Natural killer cell (primary cell): ENCODE measurements around the gene NOXA1. TPM values are rescaled to one million over a fixed set of nuclear protein-coding genes. Genes with fewer than 3 reads are reported as not detected.

Source experiments
- ATAC-seq, 3 donors: fragments of 150-1000 bp in 2 of 3; fragments of 200-7000 bp in 1 of 3; cut with Tn5 transposase; 1 replicate in 1 of 3; 2 replicates in 2 of 3; pipeline ENCODE4 v1.10.0; 2021; ENCODE audit warnings: mild to moderate bottlenecking in 2 of 3, moderate library complexity in 2 of 3
- DNase-seq, 2 donors: peaks; one replicate each; pipeline versions ENCODE4 v3.0.0 to v3.0.0-alpha.2; 2013 to 2021; ENCODE audit warnings: mixed read lengths in 1 of 2
- H3K27ac ChIP-seq: one replicate; pipeline ENCODE4 v1.5.1; 2013; ENCODE audit warnings: mild to moderate bottlenecking, low read length
- H3K27me3 ChIP-seq: one replicate; pipeline ENCODE4 v1.6.1; 2013; ENCODE audit warnings: low read length; ENCODE audit not compliant: control insufficient read depth, insufficient read depth
- H3K36me3 ChIP-seq: one replicate; pipeline ENCODE4 v1.6.1; 2013; ENCODE audit warnings: low read length; ENCODE audit not compliant: control insufficient read depth, insufficient read depth
- H3K4me1 ChIP-seq: one replicate; pipeline ENCODE4 v1.6.1; 2013; ENCODE audit warnings: low read length; ENCODE audit not compliant: control insufficient read depth, insufficient read depth
- H3K4me3 ChIP-seq: one replicate; pipeline ENCODE4 v1.5.1; 2013; ENCODE audit warnings: low read length
- H3K9me3 ChIP-seq: one replicate; pipeline ENCODE4 v1.6.1; 2013; ENCODE audit warnings: low read length; ENCODE audit not compliant: control insufficient read depth, insufficient read depth
- H3K27ac Mint-ChIP-seq, 2 donors: one replicate each; pipeline ENCODE4 v1.8.0; 2022; ENCODE audit warnings: mild to moderate bottlenecking in 2 of 2, mixed read lengths in 2 of 2, moderate library complexity in 1 of 2
- H3K27me3 Mint-ChIP-seq, 2 donors: one replicate each; pipeline ENCODE4 v1.8.0; 2022; ENCODE audit warnings: low read depth in 2 of 2, mixed read lengths in 2 of 2
- H3K36me3 Mint-ChIP-seq: one replicate; pipeline ENCODE4 v1.8.0; 2022; ENCODE audit warnings: mixed read lengths
- H3K4me1 Mint-ChIP-seq, 2 donors: one replicate each; pipeline ENCODE4 v1.8.0; 2022; ENCODE audit warnings: mixed read lengths in 2 of 2
- H3K4me3 Mint-ChIP-seq: one replicate; pipeline ENCODE4 v1.8.0; 2022; ENCODE audit warnings: mild to moderate bottlenecking, moderate library complexity, mixed read lengths
- H3K9me3 Mint-ChIP-seq, 2 donors: one replicate each; pipeline ENCODE4 v1.8.0; 2022; ENCODE audit warnings: mixed read lengths in 2 of 2
- WGBS: methylation state at CpG from one replicate; pipeline ENCODE4 v1.1.7; 2013; ENCODE audit warnings: missing lambda C conversion rate; ENCODE audit not compliant: insufficient coverage; 5-methylcytosine and 5-hydroxymethylcytosine counted together
- intact Hi-C: fragments of 100-400 bp; cut with micrococcal nuclease; formaldehyde crosslinking; loops from one replicate; pipeline ENCODE4 v1.14.2; 2022
- total RNA-seq, 4 donors: library from RNA; stranded (reverse); fragments of 120-200 nt in 1 of 4; gene quantifications; one replicate each; pipeline versions ENCODE4 v1.2.3 to v1.2.4, GENCODE V29; 2013 to 2022
- TF ChIP-seq, protein P1 (sequence below): fragments of 200-600 bp; IDR thresholded peaks from one replicate; pipeline ENCODE4 v1.8.0; 2022; ENCODE audit warnings: antibody characterized with exemption

The NOXA1 gene
- total RNA-seq, 3 donors from 2014 or later (not counting 1 experiment from before 2014, with no cell fraction given): 4.7 to 10.0 (median 7.7) TPM

DNA sequence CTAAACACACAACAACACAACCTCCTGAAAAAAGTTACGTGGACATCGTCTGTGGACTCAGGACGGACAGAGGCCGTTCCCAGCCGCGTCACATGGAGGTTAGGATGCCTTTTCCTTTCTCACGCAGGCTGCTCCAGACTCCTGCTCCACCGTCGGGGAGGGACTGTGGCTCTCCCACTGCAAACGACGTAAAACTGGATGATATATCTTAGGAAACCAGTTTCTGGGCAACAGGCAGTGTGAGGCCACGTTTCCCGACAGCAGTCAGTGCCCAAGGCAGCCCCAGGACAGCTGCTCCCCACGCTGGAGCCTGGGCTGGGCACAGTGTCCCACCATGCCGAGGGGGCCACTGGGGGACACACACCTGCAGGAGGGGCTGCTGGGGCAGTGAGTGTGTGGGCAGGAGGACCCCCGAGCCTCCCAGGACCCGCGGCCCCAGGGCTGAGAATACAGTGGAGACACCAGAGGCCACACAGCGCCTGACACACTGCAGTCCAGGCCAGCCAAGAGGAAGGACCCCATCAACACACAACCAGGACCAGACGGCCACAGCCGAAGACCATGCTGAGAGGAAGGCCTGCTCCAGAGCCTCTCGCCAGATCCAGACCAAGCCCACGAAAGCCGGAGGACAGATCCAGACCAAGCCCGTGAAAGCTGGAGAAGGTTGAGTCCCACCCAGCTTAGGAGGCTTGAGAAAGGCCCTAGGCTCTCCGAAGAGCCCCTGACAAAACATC lies 26.4 kb upstream of the NOXA1 start:
- H3K27me3 Mint-ChIP-seq: no peaks in the 10 kb centered on the region
- no peaks in the 10 kb centered on the region for H3K36me3 Mint-ChIP-seq
- no peak overlapping the region for H3K27ac Mint-ChIP-seq
- WGBS: 92% methylated on average over 26 of the region's 26 CpGs
- DNase-seq (no peak), ATAC-seq (no peak)
- no peaks in the 10 kb centered on the region for H3K9me3 Mint-ChIP-seq
- TF ChIP-seq, protein P1, sequence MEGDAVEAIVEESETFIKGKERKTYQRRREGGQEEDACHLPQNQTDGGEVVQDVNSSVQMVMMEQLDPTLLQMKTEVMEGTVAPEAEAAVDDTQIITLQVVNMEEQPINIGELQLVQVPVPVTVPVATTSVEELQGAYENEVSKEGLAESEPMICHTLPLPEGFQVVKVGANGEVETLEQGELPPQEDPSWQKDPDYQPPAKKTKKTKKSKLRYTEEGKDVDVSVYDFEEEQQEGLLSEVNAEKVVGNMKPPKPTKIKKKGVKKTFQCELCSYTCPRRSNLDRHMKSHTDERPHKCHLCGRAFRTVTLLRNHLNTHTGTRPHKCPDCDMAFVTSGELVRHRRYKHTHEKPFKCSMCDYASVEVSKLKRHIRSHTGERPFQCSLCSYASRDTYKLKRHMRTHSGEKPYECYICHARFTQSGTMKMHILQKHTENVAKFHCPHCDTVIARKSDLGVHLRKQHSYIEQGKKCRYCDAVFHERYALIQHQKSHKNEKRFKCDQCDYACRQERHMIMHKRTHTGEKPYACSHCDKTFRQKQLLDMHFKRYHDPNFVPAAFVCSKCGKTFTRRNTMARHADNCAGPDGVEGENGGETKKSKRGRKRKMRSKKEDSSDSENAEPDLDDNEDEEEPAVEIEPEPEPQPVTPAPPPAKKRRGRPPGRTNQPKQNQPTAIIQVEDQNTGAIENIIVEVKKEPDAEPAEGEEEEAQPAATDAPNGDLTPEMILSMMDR: no peak
- peaks cover 5 to 12% of the 10 kb centered on the region in 2 donors for H3K4me1 Mint-ChIP-seq
- no peak overlapping the region for H3K4me3 ChIP-seq
- H3K27me3 ChIP-seq: no peaks in the 10 kb centered on the region
- H3K9me3 ChIP-seq: no peaks in the 10 kb centered on the region
- no peak overlapping the region for H3K4me3 Mint-ChIP-seq
- intact Hi-C loops: no loop called here
- H3K4me1 ChIP-seq: peaks cover 3% of the 10 kb centered on the region
- H3K36me3 ChIP-seq: no peaks in the 10 kb centered on the region
- H3K27ac ChIP-seq: no peak overlapping the region

DNA sequence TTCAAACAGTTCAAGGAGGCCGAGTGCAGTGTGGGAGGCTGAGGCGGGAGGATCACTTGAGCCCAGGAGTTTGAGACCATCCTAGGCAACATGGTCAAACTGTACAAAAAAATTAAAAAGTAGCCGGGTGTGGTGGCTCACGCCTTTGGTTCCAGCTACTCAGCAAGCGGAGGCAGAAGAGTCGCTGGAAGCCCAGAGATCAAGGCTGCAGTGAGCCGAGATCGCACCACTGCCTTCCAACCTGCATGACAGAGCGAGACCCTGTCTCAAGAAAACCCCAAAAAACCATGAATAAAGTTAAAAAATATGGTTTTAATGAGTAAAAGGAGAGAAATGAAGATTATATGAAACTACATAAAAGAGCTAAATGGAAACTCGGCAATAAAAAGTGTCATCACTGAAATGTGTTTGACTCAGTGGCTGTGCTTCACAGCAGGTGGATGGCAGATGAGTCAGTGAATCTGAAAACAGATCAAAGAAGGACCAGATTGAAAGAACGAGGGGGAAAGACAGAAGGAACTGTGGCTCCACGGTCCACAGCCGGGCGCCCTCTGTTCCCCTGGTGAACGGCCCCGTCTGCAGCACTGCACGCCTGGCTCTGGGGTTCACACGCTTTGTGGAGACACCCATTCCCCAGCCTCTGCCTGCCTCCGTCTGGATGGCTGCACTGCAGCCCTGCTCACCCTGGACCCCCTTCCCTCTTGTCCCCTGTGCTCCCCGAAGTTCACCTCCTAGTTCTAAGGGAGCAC lies 25.3 kb upstream of the NOXA1 start:
- intact Hi-C loops: no loop called here
- no peaks in the 10 kb centered on the region for H3K27me3 Mint-ChIP-seq

DNA sequence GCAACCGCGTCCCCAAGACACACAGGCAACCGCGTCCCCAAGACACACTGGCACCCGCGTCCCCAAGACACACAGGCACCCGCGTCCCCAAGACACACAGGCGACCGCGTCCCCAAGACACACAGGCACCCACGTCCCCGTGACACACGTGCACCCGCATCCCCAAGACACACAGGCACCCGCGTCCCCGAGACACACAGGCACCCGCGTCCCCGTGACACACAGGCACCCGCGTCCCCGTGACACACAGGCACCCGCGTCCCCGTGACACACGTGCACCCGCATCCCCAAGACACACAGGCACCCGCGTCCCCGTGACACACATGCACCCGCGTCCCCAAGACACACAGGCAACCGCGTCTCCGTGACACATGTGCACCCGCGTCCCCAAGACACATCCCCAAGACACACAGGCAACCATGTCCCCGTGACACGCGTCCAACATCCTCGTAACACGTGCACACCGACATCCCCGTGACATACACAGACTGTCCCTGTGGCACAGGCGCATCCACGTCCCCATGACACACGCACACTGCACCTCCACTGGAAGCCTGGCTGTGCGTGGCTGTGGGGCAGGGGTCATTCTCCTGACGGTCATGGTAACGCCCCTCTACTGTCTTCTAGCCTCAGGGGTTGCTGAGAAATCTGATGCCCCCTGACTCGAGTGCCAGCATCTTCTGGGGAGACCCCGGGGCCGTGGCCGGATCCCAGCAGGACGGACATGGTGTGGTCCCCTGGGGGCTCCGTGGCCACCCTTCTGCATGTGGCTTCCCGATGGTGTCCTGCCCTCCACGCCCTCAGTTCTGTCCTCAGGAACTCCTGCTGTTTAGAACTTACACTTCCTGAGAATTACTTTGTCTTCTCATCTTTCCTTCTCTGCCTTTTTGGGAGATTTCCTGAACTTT lies 24.4 kb upstream of the NOXA1 start:
- Mint-ChIP-seq H3K36me3 (no peaks in the 10 kb centered on the region), H3K27ac (no peak overlapping the region), H3K4me1 (peaks cover 5 to 11% of the 10 kb centered on the region in 2 donors), H3K27me3 (no peaks in the 10 kb centered on the region), H3K4me3 (no peak overlapping the region), H3K9me3 (no peaks in the 10 kb centered on the region)
- no peaks in the 10 kb centered on the region for H3K27me3 ChIP-seq
- intact Hi-C loops: no loop called here
- H3K27ac ChIP-seq: no peak overlapping the region
- 96% methylated on average over 60 of the region's 60 CpGs for WGBS
- no peaks in the 10 kb centered on the region for H3K36me3 ChIP-seq
- DNase-seq (no peak), ATAC-seq (no peak)
- H3K4me1 ChIP-seq: peaks cover 3% of the 10 kb centered on the region
- no peaks in the 10 kb centered on the region for H3K9me3 ChIP-seq
- H3K4me3 ChIP-seq: no peak overlapping the region
- TF ChIP-seq, protein P1: no peak

More for the DNA sequence above, 25.3 kb upstream of the NOXA1 start:
- H3K4me3 Mint-ChIP-seq: no peak overlapping the region
- H3K27ac ChIP-seq: no peak overlapping the region
- TF ChIP-seq, protein P1: no peak
- no peaks in the 10 kb centered on the region for H3K36me3 Mint-ChIP-seq
- H3K27me3 ChIP-seq: no peaks in the 10 kb centered on the region
- H3K36me3 ChIP-seq: no peaks in the 10 kb centered on the region
- H3K4me1 Mint-ChIP-seq: peaks cover 11 to 12% of the 10 kb centered on the region in 2 donors
- H3K9me3 ChIP-seq: no peaks in the 10 kb centered on the region
- peaks cover 3% of the 10 kb centered on the region for H3K4me1 ChIP-seq
- ATAC-seq (no peak), DNase-seq (no peak)
- no peak overlapping the region for H3K4me3 ChIP-seq
- WGBS: 83% methylated on average over 20 of the region's 20 CpGs
- H3K9me3 Mint-ChIP-seq: no peaks in the 10 kb centered on the region
- no peak overlapping the region for H3K27ac Mint-ChIP-seq
